NCI-H2196 treated with DMSO at 0.1 percent for 48 hours (cell line): Measurements from ENCODE around the gene PRKCD.

Experiments used
- DNase-seq: peaks from one replicate; lab custom pipeline; 2025; ENCODE audit not compliant: unreplicated experiment; lab: John Stamatoyannopoulos, UW

Gene PRKCD

GRCh38 chr3:53188720-53189119 lies 27.7 kb downstream of the PRKCD start:
- no peak for DNase-seq

GRCh38 chr3:53189276-53189675 lies 28.3 kb downstream of the PRKCD start:
- no peak for DNase-seq

DNA sequence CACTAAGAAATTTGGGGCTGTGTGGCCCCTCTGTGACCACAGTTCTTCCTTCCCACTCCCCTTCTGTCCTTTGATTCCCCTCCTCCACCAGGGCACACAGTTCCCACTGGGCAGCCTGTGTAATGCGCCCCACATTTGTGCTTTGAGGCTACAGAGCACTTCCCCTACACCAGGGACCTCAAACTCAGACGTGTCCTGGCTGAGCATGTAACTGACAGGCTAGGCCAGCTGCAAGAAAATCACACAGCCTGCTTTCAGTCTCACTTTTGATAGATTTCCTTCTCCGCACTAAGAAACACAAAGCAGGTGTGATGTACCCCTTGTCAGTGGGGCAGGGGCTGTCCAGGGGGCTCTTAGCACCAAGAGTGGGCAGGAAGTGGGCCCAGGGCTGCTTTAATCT lies 29.6 kb downstream of the PRKCD start:
- no peak for DNase-seq

DNA sequence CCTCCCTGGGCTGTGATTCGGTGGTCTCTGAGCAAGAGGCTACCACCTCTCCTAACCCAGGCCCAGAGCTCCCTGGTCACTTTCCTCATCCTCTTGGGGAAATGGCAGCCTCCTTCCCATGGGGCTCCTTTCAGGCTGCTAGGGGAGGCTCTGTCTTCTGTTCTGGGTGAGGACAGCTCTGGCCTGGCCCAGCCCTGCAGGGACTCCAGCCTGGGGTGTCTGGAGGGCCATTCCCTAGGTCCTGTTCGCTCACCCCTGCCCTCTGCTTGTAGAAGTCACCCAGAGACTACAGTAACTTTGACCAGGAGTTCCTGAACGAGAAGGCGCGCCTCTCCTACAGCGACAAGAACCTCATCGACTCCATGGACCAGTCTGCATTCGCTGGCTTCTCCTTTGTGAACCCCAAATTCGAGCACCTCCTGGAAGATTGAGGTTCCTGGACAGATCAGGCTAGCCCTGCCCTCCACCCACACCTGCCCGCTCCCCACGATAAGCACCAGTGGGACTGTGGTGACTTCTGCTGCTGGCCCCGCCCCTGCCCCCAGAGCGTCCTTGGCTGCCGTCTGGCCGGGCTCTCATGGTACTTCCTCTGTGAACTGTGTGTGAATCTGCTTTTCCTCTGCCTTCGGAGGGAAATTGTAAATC lies 30.9 kb downstream of the PRKCD start:
- DNase-seq, result no peak

DNA sequence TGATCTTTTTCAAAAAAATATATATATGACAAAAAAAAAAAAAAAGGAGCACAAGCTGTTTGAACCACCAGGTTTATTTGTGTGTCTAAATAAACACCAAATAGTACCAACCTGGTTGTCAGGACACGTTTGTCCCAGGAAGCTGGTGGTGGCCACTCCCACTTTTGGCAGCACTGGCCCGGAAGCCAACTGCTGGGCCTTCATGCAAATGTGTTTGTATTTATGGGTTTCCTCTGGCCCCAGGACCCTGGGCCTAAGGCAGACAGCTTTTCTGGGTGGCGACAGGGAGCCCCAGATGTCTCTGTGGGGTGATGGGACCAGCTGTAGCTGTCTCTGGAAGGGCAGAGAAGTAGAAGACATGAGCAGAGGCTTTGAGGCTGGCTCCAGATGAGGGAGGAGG lies 31.6 kb downstream of the PRKCD start:
- no peak for DNase-seq

- DNase-seq, result no peak
Measured at GRCh38 chr3:53193466-53194209, 32.6 kb downstream of the PRKCD start.

DNA sequence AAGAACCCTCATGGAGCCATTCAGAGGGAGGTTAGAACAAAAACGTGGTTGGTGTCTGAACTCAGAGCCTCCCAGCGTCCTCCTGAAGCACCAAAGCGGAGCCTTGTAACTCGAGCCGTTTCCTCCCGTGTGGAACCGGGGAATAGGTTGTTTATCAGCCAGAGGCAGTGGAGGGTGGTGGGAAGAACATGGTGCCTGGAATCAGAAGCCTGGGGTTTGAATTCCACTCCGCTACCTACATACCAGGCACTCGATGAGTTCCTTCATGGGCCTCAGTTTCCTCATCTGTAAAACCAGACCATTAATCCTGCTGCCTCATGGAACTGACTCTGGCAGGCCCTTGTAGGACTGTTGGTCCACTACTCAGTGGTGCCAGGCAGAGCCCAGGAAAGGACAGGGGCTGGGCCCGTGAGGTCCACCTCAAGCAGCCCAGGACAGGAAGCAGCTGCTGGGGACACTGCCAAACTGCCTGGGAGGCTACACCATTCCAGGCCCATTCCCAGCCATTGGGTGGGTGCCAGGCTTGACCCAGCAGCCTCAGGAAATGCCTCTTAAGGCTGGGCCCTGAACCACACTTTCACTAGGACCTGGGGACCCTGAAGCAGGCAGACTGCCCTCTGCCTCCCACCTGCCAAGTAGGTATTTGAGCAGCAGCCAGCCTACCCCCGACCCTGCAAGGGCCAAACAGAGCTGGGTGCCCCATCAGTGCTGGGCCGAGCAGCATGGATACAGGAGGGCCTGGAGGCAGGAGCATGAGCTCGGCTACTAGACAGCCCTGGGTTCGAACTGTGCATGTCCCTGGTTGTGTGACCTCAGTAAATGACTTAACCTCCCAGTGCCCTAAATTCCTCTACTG lies 33.4 kb downstream of the PRKCD start:
- no peak for DNase-seq

DNA sequence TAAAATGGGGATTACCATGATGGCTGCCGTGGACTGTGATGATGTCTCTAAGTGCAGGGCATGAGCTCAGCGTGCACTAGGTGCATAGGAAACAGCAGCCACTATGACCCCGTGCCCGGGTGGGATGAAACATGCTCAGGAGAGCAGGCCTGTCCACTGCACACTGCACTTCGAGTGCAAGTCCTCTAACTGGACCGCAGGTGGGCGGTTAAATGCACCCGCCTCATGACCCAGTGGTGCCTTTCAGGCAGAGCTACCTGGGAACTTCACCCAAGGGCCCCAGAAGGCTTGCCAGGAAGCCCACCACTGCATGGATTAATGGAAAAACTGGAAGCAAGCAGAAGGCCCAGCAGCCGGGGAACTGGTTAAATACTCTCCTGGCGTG lies 34.0 kb downstream of the PRKCD start:
- no peak for DNase-seq

- DNase-seq, result no peak
Measured at GRCh38 chr3:53195602-53196574, 34.9 kb downstream of the PRKCD start.

DNA sequence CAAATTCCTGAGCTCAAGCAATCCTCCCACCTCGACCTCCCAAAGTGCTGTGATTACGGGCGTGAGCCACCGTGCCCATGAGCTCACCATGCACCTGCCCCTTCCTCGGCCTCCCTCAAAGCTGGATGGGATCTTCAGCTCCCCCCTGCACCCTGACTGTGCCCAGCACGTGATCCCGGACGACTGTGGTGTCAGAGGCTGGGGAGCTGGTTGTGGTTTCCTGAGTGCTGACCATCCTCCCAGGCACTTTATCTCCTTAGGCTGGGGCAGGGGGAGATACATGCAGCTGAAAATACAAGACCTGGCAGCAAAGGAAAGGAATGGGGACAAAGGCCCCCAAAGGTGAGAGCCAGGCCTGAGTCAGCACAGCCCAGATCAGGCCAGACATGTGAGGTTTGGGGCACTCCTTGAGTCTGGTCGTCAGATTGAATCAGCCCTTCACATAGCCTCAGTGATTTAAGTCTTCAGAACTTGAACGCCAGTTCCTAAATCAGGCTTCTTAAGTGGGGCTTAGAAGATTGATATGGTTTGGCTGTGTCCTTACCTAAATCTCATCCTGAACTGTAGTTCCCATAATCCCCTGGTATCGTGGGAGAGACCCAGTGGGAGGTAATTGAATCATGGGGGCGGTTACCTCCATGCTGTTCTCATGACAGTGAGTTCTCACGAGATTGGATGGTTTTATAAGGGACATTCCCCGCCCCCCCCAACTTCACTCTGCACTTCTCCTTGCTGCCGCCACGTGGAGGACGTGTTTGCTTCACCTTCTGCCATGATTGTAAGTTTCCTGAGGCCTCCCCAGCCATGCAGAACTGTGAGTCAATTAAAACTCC lies 35.8 kb downstream of the PRKCD start:
- no peak for DNase-seq

DNA sequence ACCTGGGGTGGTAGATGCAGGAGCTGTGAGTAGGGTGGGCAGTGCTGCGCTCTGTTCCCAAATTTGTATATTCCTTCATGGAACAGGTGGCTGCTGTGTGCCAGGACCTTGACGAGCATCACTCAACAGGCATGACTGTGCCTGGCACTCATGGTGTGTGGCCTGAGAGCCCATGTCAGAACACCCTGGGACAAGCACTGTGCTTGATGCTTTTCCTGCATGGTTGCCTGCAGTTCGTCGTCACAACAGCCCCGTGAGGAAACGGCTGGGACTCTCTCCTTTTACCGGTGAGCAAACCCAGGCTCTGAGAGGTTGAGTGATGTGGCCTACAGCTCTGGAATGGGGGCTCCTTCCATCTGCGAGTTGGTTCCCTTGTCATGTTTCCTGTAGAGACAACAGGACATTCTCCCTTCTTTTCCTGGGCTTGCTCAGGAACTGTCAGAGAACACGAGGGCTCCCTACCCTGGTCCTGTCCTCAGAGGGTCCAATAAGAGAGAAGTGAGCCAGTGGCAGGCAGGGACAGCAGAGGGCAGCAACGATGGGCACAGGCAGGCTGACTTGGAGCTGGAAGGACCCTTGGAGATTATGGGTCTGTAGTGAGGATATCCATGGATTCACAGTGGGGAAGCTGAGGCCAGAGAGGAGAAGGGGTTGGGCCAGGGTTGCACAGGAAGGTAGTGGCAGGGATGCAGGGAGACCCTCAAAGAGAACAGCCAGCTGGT lies 37.4 kb downstream of the PRKCD start:
- no peak for DNase-seq

DNA sequence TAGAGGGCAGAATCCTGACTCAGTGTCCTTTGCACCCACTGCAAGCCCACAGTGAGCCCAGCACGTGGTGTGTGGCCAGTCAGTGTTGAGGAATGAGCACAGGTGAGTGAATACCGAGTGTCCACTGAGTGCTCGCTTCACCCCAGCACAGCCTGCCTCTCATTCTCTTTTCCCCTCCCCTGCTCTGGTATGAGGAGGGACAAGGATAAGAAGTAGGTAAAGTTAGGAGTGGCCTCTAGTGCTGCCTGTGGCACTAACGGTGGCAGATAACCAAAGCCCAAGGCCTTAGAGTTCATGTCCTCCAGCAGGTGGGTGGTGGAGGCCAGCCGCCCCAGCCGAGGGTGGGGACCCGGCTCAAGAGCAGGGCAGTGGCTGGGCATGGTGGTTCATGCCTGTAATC lies 38.0 kb downstream of the PRKCD start:
- no peak for DNase-seq

GRCh38 chr3:53199834-53200233 lies 38.8 kb downstream of the PRKCD start:
- DNase-seq, result no peak

DNA sequence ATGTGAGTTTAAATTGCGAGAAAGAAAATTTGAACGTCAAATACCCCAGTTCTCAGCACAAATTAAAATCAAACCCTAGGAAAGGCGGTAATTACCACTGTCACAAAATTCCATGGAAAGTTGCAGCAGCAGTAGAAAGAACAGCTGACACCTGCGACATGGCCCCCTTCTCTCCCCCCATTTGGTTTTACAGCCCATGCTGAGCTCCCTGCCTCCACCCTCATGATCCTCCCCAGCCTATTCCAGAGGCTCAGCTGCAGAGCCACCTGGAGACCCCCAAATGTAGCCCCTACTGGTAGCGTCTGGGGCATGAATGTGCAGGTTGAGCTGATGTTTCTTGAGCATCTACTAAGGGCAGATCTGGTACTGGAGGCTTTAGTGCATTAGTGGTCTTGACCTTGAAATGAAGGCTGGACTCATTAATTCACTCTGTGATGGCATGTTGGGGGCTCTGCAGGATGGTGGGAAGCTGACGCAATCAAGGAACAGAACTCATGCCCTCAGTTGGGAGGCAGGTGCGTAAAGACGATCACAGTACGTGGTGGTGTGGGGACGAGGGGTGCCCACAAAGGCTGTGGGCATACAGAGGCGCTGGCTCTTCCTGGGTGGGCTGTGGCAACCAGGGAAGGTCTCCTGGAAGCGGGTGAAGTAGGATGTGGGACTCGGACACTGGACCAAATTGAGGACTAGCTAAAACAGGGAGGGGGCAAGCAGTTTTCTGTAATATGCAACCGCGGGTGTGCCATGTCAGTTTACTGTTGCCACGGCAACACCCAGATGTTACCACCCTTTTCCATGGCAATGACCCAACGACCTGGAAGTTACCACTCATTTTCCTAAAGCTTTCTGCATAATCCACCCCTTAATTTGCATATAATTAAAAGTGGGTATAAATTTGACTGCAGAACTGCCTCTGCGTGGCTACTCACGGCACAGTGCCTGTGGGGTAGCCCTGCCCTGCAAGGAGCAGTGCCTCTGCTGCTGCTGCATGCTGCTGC lies 39.8 kb downstream of the PRKCD start:
- no peak for DNase-seq

DNA sequence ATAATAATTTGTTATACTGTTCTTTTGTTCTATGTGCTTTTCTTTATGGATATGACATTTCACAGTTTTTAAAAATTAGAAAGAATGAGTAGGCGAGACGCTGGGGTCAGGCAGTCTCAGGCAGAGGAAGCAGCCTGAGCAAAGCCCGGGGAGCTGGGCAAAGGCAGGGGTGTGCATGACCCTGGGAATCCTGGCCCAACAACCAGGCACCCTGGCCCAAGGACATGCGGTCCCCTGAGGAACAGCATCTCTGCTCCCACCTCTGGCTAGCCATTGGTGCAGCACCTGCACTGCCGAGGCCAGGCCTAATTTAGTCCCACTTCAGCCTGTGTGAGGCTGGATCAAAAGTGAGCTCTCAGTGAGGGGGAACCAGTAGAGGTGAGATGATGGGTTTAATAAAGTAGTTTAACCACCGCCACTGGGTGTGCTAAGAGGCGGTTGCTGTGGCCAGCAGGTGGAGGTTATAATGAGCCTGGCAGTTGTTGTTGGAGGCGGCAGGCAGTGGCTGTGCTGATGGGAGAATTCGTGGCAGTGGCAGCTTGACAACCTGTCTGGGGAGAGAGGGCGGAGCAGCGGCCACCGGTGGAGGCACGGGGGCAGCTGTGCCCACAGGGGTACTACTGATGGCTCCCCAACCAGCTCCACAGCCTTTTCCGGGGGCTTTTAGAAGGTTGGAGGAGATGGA lies 41.5 kb downstream of the PRKCD start:
- DNase-seq, result no peak

- DNase-seq, result no peak
Measured at GRCh38 chr3:53211706-53212702, 51.0 kb downstream of the PRKCD start.
